Fibroblast of gingiva (primary cell): ENCODE data around the gene ZNF43.
"Not testable (repeated sequence)": the region's sequence is repeated elsewhere in the genome, so short reads cannot be mapped to it uniquely, and the experiment has no call there.

Experiments used
- DNase-seq: peaks from one replicate; pipeline ENCODE4 v3.0.0-alpha.2; 2011; ENCODE audit warnings: low read depth

The ZNF43 gene

DNA sequence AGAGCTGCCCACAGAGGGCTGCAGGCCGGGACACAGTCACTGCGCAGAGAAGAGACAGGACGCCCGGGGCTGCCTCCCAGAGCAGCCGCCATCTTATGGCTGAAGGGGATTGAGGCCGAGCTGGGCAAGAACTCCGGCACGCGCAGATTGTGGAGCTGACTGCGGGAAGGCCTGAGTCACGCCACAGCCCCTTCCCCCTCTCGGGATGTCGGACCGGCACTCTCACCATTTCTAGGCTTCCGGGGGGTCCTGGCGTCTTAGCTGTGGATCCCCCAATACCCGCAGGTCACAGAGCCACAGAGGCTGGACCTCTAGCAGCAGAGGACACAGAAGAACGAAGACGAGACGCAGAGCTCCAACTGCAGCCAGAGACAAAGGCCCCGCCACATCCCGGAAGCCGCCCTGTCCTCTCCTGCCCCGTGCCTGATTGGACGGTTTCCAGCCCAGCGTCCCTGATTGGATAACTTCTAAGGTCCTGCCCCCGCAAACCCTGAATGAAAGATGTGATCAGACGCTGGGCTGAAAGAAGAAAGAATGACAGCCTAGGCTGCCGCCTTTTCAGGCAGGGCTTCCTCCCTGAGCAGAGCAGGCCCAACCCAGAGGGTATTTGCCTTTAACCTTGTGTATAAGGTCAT, at the start of gene ZNF43:
TSS of gene ZNF43 (minus strand) at position 373 of the 635 bp plus-strand sequence. CDS start at position 229, 144 bp downstream.
- peak; percentile 94 for DNase-seq

DNA sequence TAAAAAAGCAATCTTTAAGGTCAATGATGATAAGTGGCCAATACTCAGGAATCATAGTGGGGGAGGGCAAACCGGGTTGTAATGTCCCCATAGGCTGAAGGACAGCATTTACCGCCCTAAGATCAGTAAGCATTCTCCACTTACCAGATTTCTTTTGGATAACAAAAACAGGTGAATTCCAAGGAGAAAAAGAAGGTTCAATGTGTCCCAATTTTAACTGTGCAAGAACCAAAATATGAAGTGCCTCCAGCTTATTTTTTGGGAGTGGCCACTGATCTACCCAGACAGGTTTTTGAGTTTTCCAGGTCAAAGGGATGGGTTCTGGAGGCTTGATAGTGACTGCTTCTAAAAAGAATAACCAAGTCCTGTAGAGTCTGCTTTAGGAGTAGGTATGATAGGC, 49.5 kb upstream of the ZNF43 start:
- not testable (repeated sequence) for DNase-seq

GRCh38 chr19:21884786-21885185, 48.8 kb upstream of the ZNF43 start:
- DNase-seq, result not testable (repeated sequence)

- DNase-seq, result no peak
Observed at GRCh38 chr19:21883516-21883915, 47.5 kb upstream of the ZNF43 start.

- not testable (repeated sequence) for DNase-seq
Observed at GRCh38 chr19:21880761-21881160, 44.8 kb upstream of the ZNF43 start.

DNA sequence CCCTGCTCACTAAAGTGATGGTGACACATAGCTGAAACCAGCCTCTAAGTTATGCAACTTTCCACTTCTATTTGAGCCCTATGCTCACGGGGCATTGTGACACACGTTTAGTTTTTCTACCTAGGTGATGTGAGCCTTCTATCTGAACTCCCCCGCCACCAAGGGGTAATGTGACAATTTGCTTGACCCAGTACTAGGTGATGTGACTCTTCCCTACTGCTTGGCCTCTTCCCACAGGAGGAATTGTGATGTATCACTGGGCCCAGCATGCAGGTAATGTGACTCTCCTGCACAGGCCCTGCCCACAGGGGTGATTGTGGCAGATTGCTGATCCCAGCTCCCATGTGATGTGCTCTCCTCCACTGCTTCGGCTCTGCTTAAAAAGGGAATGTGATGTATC, 42.7 kb upstream of the ZNF43 start:
- DNase-seq, result no peak

DNA sequence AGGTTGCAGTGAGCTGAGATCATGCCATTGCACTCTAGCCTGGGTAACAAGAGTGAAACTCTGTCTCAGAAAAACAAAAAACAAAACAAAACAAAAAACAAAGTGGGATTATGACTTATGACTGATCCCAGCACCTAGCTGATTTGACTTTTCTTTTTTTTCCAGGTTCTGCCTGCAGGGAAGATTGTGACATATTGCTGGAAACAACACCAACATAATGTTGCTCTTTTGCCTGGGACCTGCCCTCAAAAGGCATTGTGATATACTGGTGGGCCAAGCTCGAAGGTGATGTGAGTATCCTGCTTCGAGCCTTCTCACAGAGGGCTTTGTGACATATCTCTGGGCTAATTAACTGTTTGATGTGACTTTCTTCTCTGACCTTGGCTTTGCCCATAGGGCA, 42.0 kb upstream of the ZNF43 start:
- no peak for DNase-seq

DNA sequence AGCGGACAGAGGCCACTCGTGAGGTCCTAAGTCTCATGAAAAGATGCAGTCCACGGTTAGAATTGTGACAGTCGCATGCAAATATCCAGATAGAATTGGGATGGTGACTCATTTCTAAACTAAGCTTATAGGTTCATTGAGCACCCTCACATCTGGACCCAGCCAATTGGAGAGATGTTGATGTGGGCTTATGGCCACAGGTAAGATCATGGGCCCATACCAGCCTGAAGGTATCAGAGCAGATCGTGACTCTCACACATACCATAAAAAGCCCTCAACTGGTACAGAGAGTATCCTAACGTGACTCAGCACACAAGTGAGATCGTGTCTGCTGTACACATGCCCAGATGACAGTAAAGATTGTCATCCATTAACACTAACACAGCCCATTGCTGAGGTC, 40.6 kb upstream of the ZNF43 start:
- DNase-seq, result not testable (repeated sequence)

DNA sequence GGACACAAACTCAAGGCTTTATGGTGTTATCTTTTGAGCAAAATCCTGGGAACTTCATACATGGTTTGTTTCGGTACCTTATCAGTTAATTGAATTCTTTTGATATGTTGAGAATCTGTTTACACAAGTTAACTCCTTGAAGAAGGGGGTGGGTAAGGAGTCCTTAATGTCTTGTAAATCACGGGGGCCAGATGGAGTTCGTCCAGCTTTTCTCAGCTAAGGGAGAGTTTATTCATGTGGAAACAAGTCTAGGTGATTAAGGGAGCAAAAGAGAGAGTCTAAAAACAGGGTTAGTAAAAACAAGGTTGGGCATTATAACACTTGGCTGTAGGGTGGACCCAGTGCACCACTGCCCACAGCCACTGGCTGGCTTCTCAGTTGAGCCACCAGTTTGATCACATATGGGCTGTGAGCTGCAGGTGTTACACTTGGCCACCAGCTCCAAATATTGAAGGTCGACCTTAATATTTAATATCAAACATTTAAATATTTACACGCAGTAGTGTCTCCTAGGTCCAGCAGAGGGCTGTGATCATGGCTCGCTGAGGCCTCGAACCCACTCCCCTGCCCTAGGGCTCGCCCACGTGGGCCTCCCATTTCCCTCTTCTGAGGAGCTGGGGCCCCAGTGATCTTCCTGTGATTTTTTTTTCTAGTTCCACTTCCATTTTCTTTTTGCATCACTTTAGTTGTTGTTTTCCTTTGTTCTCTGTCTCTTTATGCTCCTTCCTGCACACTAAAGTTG, 21.0 kb upstream of the ZNF43 start:
- no peak for DNase-seq

- peak; percentile 90 for DNase-seq
Observed at GRCh38 chr19:21851596-21852345, 15.8 kb upstream of the ZNF43 start.

GRCh38 chr19:21850656-21851255, 14.8 kb upstream of the ZNF43 start:
- DNase-seq, result no peak

GRCh38 chr19:21848706-21849105, 12.7 kb upstream of the ZNF43 start:
- no peak for DNase-seq

- DNase-seq, result no peak
Observed at GRCh38 chr19:21843081-21843480, 7.1 kb upstream of the ZNF43 start.

DNA sequence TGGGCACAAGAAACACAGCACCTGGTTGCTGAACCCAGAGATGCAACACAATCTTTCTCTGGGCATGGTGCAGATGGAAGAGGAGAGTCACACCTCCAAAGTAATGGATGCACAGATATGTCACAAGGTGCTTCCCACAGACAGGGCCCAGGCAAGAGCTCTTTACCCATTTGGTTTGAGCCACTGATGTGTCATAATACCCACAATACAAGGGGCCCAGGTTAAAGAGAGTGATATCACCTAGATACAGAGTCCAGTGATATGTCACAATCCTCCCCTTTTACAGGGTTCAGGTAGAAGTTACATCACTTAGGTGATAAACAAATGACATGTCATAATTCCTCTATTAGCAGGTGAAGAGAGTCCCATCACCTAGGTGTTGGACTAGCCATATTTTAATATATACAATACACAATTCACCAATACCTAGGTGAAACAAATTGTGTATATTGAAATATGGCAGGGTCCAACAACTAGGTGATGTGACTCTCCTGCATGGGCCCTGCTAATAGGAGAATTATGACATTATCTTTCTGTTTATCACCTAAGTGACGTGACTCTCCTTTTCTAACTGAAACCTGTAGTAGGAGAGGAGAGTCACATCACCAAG, 5.6 kb upstream of the ZNF43 start:
- DNase-seq, result no peak

DNA sequence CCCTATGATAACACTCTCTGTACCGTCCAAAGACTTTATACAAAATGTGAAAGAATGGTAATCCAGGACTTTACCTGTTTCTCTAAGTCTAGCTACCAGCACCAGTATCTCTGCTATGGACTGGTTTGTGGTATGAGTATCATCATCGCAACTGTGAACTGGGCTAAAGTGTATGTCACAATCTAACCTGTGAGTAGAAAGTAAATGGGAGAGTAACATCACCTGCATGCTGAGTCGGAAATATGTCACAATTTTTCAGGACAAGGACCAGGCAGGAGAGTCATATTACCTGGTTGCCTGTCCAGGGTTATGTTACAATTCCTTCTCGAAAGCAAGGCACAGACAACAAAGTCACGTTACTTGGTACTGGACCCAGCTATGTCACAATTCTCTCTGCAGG, 5.1 kb upstream of the ZNF43 start:
- DNase-seq, result no peak

- DNase-seq, result no peak
Observed at GRCh38 chr19:21839976-21840375, 4.0 kb upstream of the ZNF43 start.

DNA sequence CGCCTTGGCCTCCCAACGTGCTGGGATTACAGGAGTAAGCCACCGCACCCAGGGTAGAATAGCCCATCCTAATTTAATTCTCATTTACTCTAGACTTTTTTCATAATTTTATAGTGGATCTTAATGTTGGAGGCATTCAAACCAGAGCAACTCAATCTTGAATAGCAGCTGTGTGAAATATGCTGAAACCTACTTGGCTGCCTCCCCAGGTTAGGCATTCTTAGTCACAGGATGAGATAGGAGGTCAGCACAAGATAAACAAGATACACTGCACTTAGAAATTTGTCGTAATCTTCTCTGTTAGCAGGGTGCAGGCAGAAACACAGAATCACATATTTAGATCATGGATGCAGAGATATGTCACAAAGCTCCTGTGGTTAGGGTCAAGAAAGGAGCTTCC, 2.7 kb upstream of the ZNF43 start:
- DNase-seq, result no peak

GRCh38 chr19:21835429-21835809, 563 bp downstream of the ZNF43 start:
- no peak for DNase-seq

GRCh38 chr19:21833733-21834132, 2.2 kb downstream of the ZNF43 start:
- no peak for DNase-seq

DNA sequence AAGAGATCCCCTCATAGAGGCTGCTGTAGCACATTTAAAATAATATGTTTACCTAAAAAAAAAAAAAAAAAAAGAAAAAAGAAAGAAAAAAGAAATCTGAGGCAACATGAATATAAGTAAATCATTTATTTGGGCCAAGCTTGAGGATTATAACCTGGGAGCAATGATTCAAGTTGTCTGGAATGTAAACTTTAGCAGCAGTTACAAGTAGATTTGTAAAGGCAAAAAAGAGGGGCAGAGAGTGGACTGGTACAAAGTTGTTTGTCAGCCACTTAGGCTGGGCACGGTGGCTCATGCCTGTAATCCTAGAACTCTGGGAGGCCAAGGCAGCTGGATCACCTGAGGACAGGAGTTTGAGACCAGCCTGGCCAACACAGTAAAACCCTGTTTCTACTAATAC, 11.3 kb downstream of the ZNF43 start:
- no peak for DNase-seq

DNA sequence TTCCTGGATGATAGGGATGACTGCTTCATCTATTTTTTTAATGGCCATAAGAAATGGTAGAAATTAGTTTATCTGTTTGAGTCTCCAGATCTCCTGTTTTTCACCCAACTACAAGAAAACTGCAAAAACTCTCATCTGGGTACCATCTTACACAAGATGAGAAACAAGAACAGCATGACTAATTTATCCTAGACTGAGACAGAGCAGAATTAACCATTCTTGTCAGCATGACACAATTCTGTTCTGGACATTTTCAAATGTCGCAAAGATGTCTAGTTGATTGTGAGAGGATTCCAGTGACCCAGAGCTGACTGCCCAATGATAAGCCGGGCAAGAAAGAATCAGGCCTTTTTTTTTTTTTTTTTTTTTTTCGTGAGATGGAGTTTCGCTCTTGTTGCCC, 12.8 kb downstream of the ZNF43 start:
- DNase-seq, result no peak

- no peak for DNase-seq
Observed at GRCh38 chr19:21812448-21812847, 23.5 kb downstream of the ZNF43 start.
